Measurements from ENCODE around the gene WDR54. TPM values are rescaled to one million over a fixed set of nuclear protein-coding genes. Genes with fewer than 3 reads are reported as not detected.
"Not testable (repeated sequence)": the region's sequence is repeated elsewhere in the genome, so short reads cannot be mapped to it uniquely, and the experiment has no call there.

WDR54 gene
- total and polyA plus RNA-seq, 8 donors: 3.1 to 22.8 (median 4.0) TPM

DNA sequence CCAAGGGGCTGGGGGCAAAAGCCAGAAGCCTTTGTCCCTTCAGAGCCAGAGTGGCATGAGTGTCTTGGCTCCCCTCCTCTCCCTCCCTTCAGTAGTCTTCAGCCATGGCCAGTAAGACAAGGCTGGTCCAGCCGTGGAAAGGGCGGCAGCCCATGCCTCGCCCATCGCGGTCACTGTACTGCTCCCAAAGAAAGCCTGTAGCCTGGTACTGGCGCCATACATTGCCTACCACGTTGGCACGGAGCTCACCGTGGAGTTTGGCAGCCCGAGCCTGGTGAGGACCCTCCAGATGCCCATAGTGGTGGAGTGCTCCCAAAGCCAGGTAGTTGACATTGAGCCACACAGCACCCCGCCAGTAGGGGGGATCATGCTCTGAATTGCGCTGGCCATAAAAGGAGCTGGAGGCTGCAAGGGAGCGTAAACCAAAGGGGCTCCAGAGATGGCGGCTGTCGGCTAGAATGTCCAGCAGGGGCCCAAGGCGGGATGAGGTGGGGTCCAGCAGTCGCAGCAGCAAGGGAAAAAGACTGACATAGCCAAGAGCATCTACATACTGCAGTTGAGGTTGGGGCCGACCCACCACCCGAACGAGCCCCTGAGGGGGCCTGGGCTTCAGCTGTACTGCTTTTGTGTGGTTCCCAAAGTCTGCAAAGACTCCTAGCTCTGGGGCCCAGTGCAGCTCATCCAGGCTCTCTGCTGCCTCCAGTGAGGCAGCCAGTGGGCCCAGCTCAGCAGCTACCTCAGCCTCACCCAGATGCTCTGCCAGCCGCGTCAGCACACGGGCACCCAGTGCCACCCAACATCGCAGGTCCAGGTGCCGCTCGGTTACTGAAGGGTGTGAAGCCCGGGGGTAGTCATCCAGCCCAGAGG is 39.9 kb downstream of the WDR54 start:
- H3K9me3 ChIP-seq: no peaks in the 10 kb centered on the region
- TF ChIP-seq, protein P1, sequence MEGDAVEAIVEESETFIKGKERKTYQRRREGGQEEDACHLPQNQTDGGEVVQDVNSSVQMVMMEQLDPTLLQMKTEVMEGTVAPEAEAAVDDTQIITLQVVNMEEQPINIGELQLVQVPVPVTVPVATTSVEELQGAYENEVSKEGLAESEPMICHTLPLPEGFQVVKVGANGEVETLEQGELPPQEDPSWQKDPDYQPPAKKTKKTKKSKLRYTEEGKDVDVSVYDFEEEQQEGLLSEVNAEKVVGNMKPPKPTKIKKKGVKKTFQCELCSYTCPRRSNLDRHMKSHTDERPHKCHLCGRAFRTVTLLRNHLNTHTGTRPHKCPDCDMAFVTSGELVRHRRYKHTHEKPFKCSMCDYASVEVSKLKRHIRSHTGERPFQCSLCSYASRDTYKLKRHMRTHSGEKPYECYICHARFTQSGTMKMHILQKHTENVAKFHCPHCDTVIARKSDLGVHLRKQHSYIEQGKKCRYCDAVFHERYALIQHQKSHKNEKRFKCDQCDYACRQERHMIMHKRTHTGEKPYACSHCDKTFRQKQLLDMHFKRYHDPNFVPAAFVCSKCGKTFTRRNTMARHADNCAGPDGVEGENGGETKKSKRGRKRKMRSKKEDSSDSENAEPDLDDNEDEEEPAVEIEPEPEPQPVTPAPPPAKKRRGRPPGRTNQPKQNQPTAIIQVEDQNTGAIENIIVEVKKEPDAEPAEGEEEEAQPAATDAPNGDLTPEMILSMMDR (IDR thresholded peaks at IDR 0.05): no peak
- no peak overlapping the region for H3K27ac ChIP-seq
- H3K36me3 ChIP-seq: peaks cover 0 to 9% (median 0%) of the 10 kb centered on the region in 3 donors
- no peak for ATAC-seq
- FAIRE-seq: no peak
- H3K4me3 ChIP-seq: no peak overlapping the region
- intact Hi-C loops (cut with DNase I): no loop called here
- peak in 1 of 6 donors; percentile 38 for DNase-seq
- H3K4me1 ChIP-seq: peaks cover 5 to 15% (median 11%) of the 10 kb centered on the region in 3 donors
- 91 to 94% methylated on average over 27 of the region's 27 CpGs for WGBS, 2 donors
- H3K27me3 ChIP-seq: no peaks in the 10 kb centered on the region

DNA sequence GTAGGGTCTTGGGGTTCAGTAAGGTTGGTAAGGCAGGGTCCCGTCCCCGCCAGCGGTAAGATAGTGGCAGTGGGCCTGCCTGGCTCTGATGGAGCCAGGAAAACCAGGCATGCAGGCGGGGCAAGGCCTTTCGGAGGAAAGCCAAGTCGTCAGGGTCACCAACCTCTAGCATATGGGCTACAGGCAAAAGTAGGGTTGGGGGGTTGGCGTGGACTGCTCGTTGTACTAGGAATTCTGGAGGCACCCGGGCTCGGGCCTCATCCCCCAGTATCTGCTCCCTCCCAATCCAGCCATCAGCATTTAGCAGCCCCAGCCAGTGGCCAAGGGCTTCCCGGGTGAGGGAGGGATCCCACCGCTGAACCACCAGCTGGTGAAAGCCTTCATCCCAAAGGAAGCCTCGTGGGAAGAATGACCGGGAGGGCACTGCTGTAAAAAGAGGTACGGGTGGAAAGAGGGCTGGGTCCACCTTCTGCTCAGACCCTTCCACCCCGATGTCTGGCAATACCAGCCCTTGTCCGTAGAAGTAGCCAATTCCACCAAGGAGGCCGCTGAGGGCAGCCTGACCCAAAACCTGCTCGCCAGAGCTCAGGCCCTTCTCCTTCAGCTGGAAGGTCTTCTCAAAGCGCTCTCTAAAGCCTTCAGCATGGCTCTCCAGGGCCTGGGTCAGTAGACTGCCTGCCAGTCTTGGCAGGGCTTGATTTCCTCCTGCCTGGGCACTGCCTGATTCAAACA is 40.7 kb downstream of the WDR54 start:
- no peaks in the 10 kb centered on the region for H3K9me3 ChIP-seq
- DNase-seq (no peak), FAIRE-seq (no peak), ATAC-seq (no peak)
- no peak overlapping the region for H3K27ac ChIP-seq
- H3K4me1 ChIP-seq: peaks cover 0 to 8% (median 6%) of the 10 kb centered on the region in 3 donors
- H3K27me3 ChIP-seq: no peaks in the 10 kb centered on the region
- TF ChIP-seq, protein P1 (IDR thresholded peaks at IDR 0.05): no peak
- H3K36me3 ChIP-seq: peaks cover 0 to 9% (median 0%) of the 10 kb centered on the region in 3 donors
- H3K4me3 ChIP-seq: no peak overlapping the region
- intact Hi-C loops (cut with DNase I): no loop called here
- WGBS, 2 donors: 88 to 92% methylated on average over 20 of the region's 20 CpGs

DNA sequence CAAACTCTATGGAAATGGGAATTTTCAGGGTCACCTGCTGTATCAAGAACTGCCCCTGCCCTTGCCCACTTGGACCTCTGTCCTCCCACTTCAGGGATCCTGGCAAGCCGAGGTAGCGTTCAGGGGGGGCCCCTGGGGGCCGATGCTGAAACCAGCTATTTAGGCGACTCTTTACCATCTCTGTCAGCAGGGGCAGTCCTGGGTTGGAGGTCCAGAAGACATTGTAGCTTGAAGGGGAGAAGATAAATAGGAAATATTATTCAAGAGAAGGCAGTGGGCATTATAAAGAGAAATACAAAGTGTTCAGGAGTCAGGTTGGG is 41.2 kb downstream of the WDR54 start:
- TF ChIP-seq, protein P1 (IDR thresholded peaks at IDR 0.05): no peak
- Histone ChIP-seq H3K27me3 (no peaks in the 10 kb centered on the region), H3K27ac (no peak overlapping the region), H3K9me3 (no peaks in the 10 kb centered on the region), H3K36me3 (peaks cover 0 to 9% (median 0%) of the 10 kb centered on the region in 3 donors), H3K4me1 (peaks cover 0 to 8% (median 6%) of the 10 kb centered on the region in 3 donors), H3K4me3 (no peak overlapping the region)
- intact Hi-C loops (cut with DNase I): no loop called here
- ATAC-seq (no peak), DNase-seq (no peak), FAIRE-seq (no peak)
- 81 to 85% methylated on average over 4 of the region's 4 CpGs for WGBS, 2 donors

DNA sequence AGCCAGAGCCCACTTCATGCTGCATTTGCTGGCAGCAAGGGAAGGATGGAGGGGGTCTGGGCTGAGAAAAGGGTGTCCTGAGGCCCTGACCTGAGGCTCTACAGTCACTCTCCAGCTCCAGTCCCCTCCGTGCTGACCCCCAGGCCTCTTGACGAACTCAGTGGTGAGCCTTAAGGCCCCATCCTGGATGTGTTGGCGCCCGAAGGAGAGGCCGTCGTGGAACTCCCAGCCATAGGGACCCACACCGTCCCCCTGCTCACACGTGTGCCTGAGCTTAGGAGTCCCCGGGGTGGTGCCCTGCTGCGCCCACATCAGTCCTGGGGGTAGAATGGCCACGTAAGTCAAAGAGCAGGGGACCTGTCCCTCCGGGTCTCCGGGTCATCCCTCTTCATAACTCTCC is 42.9 kb downstream of the WDR54 start:
- no peaks in the 10 kb centered on the region for H3K9me3 ChIP-seq
- H3K27ac ChIP-seq: peak overlapping the region in 3 of 4 donors; percentile 77 to 80 (median 79)
- TF ChIP-seq, protein P1 (IDR thresholded peaks at IDR 0.05): no peak
- FAIRE-seq (no peak), ATAC-seq (peak; percentile 2 to 18 (median 8)), DNase-seq (no peak)
- 1 to 3% methylated on average over 13 of the region's 13 CpGs for WGBS, 2 donors
- H3K27me3 ChIP-seq: no peaks in the 10 kb centered on the region
- H3K36me3 ChIP-seq: peaks cover 0 to 9% (median 0%) of the 10 kb centered on the region in 3 donors
- intact Hi-C loops (cut with DNase I): no loop called here
- peak overlapping the region; percentile 75 to 99 (median 98) for H3K4me3 ChIP-seq
- H3K4me1 ChIP-seq: peaks cover 0 to 8% (median 6%) of the 10 kb centered on the region in 3 donors

DNA sequence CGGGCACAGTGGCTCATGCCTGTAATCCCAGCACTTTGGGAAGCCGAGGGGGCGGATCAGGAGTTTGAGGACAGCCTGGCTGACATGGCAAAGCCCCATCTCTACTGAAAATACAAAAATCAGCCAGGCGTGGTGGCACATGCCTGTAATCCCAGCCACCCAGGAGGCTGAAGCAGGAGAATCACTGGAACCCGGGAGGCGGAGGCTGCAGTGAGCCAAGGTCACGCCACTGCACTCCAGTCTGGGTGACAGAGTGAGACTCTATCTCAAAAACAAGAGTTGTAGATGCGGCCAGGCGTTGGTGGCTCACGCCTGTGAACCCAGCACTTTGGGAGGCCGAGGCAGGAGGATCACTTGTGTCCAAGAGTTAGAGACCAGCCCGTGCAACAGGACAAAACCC is 49.2 kb downstream of the WDR54 start:
- WGBS, 2 donors: 94% methylated on average over 12 of the region's 12 CpGs
- ATAC-seq; H3K9me3 ChIP-seq; H3K36me3 ChIP-seq; H3K27ac ChIP-seq; FAIRE-seq; H3K4me3 ChIP-seq; intact Hi-C loops (cut with DNase I); H3K27me3 ChIP-seq: not testable (repeated sequence)
- DNase-seq: peak in 1 of 6 donors; percentile 20
- peaks cover 5 to 16% (median 7%) of the 10 kb centered on the region in 3 donors for H3K4me1 ChIP-seq

Measured in pancreas (tissue), 10 donors.